Posterior cingulate gyrus (tissue), 11 donors: Measurements from ENCODE around the gene CRADD.
"Not testable (repeated sequence)": the region's sequence is repeated elsewhere in the genome, so short reads cannot be mapped to it uniquely, and the experiment has no call there.

Source experiments
- DNase-seq, 10 donors: peaks; one replicate each; pipeline versions ENCODE4 v3.0.0 to v3.0.0-alpha.2; 2020 to 2021; ENCODE audit warnings: mixed read lengths in 3 of 10
- intact Hi-C: fragments of 100-400 bp; cut with DNase I; formaldehyde crosslinking; loops from one replicate; pipeline ENCODE4 v1.15.1; 2023

Gene CRADD

DNA sequence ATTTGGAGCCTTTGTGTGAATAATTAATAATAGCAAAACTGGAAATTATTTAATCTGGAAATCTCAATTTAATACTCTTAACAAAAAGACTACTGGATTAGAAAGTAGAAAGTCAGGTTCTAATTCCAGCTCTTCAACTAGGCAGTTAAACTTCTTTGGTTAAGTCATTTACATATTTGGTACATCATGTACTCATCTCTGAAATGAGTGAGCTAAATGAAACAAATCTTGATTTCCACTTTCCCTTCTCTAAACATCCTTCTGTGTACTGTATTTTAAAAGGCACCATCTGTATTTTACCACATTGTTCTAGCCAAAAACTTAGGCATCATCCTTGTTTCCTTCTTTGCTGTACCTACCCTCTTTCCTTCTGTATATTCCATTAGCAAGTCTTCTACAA is 26.9 kb downstream of the CRADD start:
- intact Hi-C loops, result no loop called here
- no peak for DNase-seq

DNA sequence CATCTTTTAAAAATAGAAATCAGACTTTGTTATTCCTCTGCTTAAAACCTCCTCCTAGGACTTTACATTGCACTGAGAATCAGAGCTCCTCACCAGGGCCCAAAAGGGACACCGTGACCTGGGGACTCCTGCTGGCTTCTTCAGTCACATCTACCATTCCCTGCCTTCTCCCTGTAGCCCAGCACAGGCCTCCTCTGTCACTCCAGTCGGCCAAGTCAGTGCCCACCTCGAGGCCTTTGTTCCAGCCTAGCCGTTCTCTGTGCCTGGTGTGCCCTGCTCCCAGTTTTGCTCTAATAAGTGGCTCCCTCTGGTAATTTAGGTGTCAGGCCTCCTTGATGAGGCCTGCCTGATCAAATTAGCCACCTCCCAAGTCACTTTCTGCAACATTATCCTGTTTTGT is 27.4 kb downstream of the CRADD start:
- intact Hi-C loops, result no loop called here
- DNase-seq, result peak in 1 of 10 donors; percentile 69

DNA sequence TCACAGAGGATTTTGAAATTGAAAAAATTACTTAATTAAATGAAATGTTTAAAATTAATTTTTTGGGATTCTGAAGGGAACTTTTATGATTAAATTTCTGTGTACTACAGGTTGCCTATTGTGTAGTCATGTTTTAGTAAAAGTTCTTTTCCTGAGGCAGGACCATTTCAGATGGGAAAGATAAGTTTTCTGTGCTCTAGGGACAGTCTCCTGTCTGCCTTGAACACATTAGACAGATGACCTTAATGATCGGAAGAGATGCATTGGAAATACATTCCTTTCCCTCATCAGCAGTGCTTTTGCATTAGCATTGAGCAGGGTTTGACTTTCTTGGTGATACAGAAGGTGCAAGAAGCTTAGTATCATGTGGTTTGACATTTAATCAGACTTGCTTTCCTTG is 28.1 kb downstream of the CRADD start:
- intact Hi-C loops, result no loop called here
- no peak for DNase-seq

DNA sequence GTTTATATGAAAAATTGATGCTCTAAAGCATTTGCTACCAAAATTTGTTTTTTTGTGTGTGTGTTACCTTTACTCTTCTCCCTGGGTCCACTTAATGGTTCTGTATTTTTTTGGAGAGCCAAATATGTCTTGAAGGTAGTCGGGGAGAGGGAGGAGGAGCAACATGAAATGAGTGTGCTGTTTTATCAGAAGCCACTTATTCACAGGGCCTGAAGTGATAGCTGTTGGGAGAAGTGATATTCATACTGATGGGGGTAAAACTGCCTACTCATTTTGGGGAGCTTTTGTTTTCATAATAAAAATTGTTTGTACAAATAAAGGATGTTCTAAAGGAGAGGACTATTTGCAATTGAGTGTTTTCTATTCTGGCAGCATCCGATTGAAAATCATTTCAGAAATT is 29.2 kb downstream of the CRADD start:
- intact Hi-C loops, result no loop called here
- no peak for DNase-seq

DNA sequence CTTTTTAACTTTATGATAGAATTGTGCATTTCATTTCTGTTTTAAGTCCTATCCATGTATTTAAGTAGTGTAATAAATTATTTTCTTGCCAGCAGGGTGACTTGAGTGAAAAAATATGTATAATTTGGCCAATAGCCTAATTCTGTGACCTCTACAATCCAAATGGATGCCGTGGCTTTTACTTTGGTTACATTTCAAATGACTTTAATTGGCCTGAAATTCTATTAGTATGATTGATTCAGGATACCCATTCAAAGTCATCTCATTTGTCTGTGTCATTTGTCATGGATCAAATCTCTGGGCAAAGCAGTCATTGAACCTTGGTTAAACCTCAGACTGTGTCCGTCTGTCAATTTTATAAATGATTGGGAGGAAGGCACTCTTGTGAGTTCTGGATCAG is 29.6 kb downstream of the CRADD start:
- intact Hi-C loops, result no loop called here

DNA sequence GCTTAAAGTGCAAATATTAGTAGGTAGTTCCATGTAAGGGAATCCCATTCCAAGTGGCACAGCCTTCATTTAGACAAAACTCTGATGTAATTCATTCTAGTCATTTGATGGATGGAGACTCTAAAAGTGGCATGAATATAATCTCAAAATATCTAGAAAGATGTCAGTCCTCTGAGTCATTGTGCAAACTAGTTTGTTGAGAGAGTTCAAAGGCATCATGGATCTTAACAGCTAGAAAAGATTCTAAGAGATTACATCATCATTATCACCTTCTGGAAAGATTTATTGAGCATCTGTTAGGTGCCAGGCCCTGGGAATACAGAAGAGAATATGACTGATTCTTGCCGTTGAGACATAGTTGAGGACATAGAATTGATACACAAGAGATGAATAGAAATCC is 30.7 kb downstream of the CRADD start:
- DNase-seq, result no peak
- intact Hi-C loops, result no loop called here

More for the DNA sequence above, 29.6 kb downstream of the CRADD start:
- no peak for DNase-seq

DNA sequence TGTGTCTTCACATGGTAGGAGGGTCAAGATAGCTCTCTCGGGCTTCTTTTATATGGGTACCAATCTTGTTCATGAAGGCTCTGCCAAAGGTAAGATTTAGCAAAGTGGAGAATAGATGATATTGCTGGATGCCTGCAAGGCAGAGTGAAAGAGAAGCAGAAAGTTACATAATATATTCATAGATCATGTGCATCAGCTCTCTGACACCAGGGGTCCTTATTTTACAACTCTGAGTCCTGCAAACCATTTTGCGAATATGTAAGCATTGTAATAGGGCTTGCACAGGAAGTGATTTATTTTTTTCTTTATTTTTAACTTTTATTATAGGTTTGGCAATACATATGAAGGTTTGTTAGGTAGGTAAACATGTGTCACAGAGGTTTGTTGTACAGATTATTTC is 31.8 kb downstream of the CRADD start:
- no peak for DNase-seq
- intact Hi-C loops, result no loop called here

DNA sequence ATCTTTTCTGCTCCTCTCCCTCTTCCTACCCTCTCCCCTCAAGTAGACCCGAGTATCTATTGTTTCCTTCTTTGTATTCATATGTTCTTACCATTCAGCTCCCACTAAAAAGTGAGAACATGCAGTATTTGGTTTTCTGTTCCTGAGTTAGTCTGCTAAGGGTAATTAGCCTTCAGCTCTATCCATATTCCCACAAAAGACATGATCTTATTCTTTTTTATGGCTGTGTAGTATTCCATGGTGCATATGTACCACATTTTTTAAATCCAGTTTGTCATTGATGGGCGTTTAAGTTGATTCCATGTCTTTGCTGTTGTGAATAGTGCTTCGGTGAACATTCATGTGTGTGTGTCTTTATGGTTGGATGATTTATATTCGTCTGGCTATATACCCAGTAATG is 32.2 kb downstream of the CRADD start:
- DNase-seq, result no peak
- intact Hi-C loops, result no loop called here

DNA sequence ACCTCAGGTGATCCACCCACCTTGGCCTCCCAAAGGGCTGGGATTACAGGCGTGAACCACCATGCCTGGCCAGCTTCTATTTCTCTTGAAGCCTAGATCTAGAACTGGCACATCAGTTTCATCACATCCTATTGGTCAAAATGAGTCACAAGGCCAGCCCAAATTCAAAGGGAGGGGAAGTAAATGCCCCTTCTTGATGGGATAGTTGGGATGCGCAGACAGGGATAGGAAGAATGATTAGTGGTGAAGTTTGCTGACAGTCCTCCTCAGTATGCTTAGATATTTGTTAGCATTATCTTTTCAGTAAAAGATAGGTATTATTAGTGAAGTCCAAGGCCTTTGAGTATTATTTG is 33.4 kb downstream of the CRADD start:
- intact Hi-C loops, result no loop called here
- no peak for DNase-seq

DNA sequence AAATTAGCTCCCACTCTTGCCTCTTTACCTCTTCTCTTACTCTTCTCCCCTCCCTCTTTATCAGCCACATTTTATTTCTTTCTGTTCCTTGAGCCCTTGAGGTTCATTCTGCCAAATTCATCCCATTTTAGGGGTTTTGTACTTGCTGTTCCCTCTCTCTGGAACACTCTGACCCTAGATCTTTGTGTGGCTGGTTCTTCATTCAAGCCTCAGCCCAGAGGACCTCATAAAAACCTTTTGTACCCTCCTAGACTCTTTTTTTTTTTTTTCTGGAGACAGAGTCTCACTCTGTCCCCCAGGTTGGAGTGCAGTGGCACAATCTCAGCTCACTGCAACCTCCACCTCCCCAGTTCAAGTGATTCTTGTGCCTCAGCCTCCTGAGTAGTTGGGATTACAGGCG is 34.3 kb downstream of the CRADD start:
- intact Hi-C loops, DNase-seq: not testable (repeated sequence)

DNA sequence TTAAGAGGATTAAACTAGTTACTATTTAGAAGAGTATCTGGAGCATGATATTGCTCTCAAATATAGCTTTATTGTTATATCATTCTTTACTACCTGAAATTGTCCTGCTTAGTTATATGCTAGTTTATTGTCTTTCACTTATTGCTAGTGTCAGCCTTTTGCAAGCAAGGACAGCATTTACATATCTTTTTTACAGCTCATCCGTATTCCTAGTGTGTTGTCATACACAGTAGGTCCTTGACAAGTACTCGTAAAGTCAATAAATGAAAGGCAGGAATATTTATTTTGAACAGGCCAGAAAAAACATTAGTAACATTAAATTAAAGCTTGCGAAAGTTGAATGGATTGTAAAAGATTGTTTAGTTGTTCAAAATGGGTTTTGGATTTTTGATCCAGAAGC is 35.0 kb downstream of the CRADD start:
- intact Hi-C loops, result no loop called here
- DNase-seq, result no peak

DNA sequence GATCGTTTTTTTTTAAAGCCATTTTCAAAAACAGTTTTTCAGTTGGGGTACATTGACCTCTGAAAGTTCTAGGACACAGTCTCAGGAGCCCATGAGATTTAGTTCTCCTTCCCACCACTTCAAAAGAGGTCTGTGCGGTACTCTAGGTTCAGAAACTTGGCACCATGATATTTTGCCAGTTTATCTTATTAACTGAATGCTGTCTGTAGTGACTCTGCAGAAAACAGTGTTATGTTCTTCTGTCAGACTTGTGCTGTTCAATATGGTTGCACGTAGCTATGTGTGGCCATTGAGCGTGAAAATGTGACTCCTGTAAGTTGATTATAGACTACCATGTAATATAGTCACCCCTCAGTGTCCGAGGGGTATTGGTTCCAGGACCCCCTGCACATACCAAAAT is 35.9 kb downstream of the CRADD start:
- no peak for DNase-seq
- intact Hi-C loops, result no loop called here

DNA sequence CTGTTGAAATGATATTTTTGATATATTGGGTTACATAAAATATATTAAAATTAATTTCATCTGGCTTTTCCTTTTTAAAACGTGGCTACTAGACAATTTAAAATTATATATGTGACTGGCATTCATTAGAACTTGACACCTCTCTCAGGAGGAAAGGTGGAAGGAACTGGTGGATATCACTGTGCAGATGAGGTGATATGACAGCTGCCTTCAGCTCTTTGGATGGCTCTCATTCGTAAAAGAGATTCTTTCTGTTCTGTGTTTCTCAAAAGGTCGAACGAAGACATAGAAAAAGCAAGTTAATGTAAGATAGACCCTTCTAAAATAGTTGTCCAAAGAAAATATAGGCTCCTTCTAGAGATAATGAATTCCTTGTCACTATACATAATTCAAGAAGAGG is 36.6 kb downstream of the CRADD start:
- no peak for DNase-seq
- intact Hi-C loops, result no loop called here

DNA sequence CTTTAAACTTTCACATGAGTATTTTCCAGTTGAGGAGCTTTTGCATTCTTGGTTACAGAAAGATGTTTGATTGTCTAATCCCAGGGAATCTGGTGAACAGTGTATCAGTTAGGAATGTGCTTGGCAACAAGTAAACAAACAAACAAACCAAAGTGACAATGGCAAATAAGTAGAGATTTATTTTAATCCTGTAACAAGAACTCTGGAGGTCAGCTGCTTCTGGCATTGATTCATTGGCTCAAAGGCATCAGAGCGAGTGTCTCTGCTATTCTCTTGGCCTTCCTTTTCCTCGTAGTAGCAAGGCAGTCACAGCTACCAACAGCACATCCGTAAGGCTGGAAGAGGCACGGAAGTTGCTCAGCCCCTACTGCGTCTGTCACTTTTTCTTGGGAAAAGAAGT is 37.2 kb downstream of the CRADD start:
- DNase-seq, result no peak

DNA sequence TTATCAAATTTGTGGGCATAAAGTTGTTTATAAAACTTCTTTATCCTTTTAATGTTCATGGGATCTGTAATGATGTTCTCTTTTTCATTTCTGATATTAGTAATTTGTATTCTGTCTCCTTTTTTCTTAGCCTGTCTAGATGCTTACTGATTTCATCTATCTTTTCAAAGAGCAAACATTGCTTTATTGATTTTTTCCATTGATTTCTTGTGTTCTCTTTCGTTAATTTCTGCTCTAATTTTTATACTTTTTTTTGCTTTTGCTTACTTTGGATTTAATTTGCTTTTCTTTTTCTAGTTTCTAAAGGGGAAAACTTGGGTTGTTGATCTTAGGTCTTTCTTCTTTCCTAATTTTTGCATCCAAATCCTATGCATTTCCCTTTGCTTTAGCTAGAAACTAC is 42.5 kb downstream of the CRADD start:
- intact Hi-C loops, result no loop called here
- DNase-seq, result no peak

More for the DNA sequence above, 37.2 kb downstream of the CRADD start:
- intact Hi-C loops, result no loop called here

DNA sequence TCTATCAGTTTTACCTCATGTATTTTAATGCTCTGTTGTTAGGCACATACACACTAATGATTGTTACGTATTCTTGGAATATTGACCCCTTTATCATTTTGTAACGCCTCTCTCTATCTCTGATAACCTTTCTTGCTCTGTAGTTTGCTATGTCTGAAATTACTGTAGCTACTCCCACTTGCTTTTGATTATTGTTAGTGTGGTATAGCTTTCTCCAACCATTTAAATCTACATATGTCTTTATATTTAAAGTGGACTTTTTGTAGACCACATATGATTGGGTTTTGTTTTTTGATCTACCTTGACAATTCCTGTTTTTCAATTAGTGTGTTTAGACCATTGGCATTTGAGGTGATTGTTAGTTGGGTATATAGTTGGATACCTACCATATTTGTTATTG is 43.4 kb downstream of the CRADD start:
- intact Hi-C loops, result no loop called here
- DNase-seq, result no peak

DNA sequence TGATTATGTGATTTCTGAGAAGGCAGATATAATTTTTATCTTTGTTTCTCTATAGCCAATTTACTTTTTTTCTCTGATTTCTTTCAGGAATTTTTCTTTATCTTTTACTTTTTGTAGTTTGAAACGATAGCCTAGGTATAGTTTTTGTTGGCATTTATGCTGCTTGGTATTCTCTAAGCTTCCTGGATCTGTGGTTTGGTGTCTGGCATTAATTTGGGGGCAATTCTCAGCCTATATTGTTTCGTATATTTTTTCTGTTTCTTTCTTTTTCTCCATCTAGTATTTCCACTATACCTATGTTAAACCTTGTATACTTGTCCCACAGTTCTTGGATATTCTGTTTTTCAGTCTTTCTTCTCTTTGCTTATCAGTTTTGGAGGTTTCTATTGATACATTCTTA is 45.0 kb downstream of the CRADD start:
- DNase-seq, result no peak
- intact Hi-C loops, result no loop called here

DNA sequence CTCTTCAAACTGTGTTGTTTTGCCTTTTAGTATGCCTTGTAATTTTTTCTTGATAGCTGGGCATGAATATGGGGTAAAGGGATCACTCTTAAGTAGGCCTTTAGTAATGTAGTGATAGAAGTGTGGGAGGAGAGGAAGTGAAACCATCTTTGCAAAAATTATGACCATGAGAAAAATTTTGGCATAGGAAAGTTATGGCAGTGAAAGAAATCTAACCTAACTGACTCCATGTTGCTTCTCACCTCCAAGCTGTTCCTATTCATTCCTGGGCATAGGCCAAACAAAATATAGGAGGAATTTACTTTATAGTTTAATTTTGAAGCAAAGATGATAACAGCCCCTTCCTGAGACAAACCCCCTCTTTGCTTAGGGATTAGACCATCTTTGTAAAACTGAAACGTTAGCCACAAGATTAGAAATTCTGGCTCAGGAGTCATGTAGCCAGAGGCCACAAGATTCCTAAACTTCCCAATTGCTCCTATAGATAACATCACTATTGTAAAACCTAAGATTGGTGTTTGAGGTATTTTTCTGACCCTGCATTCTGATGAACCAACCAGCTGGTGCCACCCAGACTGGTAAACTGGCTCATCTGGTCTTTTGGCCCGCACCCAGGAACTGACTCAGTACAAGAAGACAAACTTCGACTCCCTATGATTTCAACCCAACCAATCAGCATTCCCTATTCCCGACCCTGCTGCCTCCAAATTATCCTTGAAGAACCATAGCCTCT is 45.8 kb downstream of the CRADD start:
- DNase-seq, result no peak
- intact Hi-C loops, result no loop called here

DNA sequence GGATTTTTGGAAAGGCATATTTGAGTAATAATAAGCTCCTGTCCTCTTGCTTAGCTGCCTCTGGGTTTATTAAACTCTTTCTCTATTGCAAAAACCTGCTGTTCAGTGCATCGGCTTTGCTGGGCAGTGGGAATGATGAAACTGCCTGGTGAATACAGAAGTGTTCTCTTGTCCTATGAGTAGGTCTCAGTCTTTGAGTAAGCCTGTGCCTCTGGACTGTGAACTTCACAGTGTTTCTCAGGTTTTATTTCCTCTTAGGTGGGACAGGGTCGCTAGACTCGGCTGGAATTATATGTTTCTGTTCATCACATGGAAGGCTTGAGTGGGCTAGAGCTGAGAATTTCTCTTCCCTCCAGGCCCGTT is 46.4 kb downstream of the CRADD start:
- intact Hi-C loops, result no loop called here
- no peak for DNase-seq

DNA sequence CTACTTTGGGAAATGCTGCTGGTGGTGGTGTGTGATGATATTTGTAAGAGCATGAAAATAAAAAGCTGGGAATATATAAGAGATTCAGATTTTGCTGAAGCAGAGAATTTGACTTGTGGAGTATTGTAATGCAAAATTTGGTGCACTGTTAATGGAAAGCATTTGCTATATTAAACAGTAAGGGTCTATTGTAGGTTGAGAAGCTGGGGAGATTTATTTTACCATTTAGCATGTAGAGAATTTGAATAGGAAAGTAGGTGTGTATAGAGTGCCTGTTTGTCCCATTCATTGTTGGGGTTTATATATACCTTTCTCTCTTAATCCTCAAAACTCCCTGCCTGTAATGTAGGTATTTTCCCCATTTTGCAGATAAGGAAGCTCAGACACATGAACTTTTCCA is 48.4 kb downstream of the CRADD start:
- no peak for DNase-seq
- intact Hi-C loops, result no loop called here

DNA sequence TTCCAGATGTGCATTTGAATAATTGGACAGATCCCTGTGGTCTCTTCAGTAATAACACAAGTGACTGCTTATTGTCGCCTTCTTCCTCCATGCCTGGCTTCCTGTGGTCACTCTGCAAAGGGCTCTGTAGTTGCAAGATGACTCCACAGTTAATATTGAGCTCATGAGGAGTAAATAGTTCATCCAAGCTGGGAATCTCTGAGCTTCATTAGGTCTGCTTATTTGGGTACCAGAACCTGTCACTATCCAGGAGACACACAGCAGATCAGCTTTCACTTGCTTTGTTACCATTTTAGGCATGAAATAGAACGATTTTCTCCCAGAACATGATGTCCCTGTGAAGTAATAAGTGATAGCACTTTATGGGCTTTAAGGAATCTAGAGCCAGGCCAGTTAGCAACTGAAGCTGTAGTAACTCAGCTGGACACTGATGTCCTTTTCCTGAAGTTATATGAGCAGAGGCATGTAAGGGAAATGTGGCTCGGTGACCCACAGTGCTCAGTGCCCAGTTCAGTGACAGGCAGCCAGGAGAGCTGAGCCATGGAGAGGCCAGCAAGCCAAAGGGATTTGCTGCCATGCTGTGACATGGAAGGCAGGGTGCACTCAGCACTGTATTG is 50.1 kb downstream of the CRADD start:
- peak in 1 of 10 donors; percentile 66 for DNase-seq
- intact Hi-C loops, result no loop called here

DNA sequence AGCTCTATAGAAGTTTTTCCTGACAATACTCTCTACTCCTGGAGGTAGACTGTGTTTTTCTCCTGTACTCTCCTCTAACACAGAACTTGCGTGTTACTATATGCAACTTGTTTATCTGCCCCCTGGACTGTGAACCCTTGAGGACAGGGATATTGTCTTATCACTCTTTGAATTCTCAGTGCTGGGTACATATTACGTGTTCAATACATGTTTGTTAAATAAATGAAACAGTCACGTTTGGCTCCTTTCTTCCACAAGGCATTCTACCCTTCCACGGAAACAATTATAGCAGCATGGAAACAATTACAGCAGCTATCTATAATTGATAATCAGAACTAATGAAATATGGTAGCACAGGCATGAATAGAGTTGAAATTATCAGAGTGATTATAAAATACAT is 50.7 kb downstream of the CRADD start:
- no peak for DNase-seq
- intact Hi-C loops, result no loop called here

DNA sequence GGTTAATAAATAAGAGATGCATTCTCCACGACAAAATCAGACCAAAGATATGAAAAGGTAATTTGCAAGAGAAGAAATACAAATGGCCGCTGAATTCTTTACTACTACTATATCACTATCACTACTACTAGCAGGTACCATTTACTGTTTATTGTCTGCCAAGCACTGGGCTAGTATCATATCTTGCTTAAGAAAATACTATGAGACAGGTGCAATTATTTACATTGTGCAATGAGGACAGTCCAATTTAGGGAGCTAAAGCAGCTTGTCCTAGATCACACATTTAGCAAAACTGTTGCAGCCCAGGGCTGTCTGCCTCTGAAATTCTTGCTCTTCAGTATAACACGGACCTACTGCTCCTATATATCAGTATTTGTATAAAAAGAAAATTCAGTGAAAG is 52.8 kb downstream of the CRADD start:
- no peak for DNase-seq
- intact Hi-C loops, result no loop called here
